Forelimb muscle (tissue), 1 donor: ENCODE measurements around the gene ERC2. TPM values are rescaled to one million over a fixed set of nuclear protein-coding genes. Genes with fewer than 3 reads are reported as not detected.

Experiments used
- DNase-seq: peaks from one replicate; pipeline ENCODE4 v3.0.0-alpha.2; 2013; ENCODE audit warnings: low read depth
- polyA plus RNA-seq: library from polyadenylated mRNA; unstranded; fragments of 120-200 nt; gene quantifications from one replicate; pipeline ENCODE4 v1.2.1, GENCODE V29; 2013; ENCODE audit not compliant: insufficient read length

Gene ERC2
- polyA plus RNA-seq, 1 donor: 1.2 TPM

GRCh38 chr3:55621026-55621422 is 847.2 kb downstream of the ERC2 start:
- DNase-seq: no peak

DNA sequence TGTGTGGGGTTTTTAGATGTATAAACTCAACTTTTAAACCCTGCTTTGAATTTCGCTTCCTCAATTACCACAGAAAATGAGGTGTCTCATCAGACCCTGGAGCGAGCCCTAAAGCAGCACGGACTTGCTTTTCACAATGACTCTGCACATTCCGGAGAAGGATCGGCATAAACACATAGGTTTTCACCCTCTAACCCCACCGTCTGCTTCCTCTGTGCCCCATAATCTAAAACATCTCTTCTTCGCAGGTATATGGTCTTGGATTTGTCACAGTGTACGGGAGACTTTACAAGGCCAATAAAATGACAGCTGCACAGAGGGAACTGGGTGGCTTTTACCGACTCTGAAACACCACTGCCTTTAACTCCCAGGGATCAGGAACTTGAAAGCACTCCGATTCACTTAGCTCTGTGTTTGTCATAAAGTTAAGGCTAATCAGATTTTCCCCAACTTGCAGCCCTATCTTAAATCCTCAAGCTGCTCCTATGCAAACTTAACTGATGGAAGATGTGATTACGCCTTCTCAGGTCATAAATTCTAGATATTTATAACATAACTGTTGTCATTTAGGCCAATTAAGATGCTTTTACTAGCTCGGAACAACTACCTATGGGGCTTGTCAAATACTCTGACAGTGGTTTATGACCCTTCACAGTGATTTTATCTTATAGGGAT is 847.8 kb downstream of the ERC2 start:
- DNase-seq: no peak

- no peak for DNase-seq
These were observed 849.0 kb downstream of the ERC2 start for GRCh38 chr3:55619046-55619808.

GRCh38 chr3:55617385-55617784 is 850.9 kb downstream of the ERC2 start:
- DNase-seq: no peak

DNA sequence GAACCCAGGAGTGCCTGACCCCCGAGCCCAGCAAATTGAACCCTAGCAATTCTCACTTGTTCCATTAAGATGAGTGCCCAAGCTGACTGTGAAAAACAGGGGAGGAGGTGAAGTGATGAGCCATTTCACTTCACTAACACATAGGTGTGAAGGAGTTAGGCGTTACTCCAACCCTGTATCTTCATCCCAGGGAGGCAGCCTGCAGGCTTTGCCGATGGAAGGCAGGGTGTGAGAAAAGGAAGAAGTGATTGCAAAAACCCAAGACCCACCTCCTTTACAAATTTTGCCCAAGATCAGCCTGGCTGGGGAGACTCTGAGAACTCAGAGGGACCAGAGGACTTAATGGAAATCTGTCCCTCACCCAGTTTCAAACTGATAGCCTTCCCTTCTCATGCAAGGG is 851.5 kb downstream of the ERC2 start:
- DNase-seq: no peak

GRCh38 chr3:55615694-55616295 is 852.5 kb downstream of the ERC2 start:
- no peak for DNase-seq

DNA sequence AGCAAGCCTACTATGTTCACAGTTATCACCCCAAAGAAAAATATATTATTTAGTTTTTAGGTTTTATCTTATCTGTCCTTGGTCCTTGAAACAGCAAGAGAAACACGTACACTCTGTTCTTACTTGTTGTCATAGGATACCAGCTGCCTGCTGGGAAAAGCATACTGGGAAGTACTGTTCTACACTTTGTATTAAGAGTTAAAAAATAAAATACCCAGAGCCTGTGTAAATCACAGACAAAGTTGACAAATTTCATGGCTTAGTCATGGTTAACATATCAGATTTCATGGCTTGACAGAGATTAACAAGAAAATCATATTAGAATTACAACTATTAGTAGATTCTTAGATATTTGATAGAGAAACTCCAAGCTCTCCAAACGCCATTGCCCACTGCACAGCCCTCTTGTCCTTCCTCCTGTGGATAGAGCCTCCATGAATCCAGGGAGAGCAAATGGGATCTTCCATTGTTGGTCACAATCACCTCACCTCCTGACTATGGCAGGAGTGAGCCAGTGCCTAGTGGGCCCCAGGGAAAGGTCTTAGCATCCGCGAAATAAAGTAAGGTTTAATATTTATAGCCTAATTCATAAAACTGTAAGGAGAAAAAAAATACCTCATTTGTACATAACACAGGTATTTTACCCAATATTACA is 853.1 kb downstream of the ERC2 start:
- DNase-seq: no peak

- DNase-seq: no peak
These were observed 857.1 kb downstream of the ERC2 start for GRCh38 chr3:55611121-55611520.

GRCh38 chr3:55609230-55609827 is 858.9 kb downstream of the ERC2 start:
- DNase-seq: no peak

DNA sequence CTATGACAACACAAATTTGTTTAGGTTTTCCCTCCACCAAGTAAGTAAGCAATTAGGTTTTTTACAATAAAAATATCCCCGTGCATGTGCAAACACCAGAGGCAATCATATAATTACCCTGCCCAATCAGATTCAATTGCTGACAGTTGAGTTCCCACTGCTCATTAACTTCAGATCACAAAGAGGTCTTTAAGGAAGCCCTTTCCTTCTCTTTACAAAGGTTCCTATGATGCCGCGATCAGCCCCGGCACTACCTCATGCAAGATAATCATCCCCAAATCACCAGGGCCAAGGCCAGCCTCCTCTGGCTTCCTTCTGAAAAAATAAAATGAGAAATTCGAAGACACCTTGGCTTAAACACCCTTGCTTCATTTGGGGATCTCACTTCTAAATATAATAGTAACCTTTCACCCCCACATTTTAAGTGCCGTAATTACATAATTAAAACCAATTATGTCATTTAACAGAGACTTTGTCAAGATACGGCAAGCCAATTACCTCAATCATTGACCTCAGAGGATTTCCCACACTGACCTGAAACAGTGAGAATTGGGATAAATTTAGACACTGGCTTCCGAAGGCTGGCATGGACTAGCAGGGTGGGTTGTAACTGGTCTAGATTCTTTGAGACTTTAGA is 859.8 kb downstream of the ERC2 start:
- no peak for DNase-seq

- no peak for DNase-seq
These were observed 860.4 kb downstream of the ERC2 start for GRCh38 chr3:55607844-55608243.

GRCh38 chr3:55607175-55607574 is 861.1 kb downstream of the ERC2 start:
- DNase-seq: no peak

- no peak for DNase-seq
These were observed 862.6 kb downstream of the ERC2 start for GRCh38 chr3:55605443-55606236.

DNA sequence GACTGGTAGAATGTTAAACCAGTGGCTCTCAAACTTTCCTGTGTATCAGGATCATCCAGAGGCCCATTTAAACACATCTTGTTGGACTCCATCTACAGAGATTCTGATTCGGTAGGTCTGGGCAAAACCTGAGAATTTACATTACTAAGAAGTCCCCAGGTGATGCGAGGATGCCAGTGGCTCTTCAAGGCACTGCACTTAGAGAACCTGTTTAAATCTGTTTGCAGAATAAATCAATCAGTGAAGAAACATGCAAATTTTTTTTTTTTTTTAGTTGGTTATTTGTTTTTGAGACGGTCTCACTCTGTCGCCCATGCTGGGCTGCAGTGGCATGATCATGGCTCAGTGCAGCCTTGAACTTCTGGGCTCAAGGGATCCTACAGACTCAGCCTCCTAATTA is 863.4 kb downstream of the ERC2 start:
- no peak for DNase-seq

DNA sequence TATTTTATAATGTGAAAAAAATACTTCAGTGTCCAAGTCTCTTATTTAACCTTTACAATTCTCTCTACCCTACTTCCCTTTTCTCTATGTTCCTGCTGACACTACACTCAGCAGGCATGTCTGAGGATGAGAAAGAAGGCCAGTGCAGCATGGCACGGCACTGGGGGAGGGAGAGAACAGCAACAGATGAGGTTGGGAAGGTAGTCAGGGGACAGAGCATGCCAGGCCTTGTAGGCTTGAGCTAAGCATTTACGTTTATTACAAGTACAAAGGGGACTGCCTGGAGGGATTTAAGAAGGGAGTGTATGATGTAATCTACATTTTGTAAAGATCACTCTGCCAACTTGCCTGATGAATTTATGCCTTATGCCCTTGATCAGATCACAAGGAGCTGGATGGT is 863.9 kb downstream of the ERC2 start:
- no peak for DNase-seq

GRCh38 chr3:55601366-55602080 is 866.7 kb downstream of the ERC2 start:
- no peak for DNase-seq

GRCh38 chr3:55598224-55598623 is 870.0 kb downstream of the ERC2 start:
- no peak for DNase-seq

GRCh38 chr3:55597641-55598040 is 870.6 kb downstream of the ERC2 start:
- DNase-seq: no peak

- no peak for DNase-seq
These were observed 872.1 kb downstream of the ERC2 start for GRCh38 chr3:55596212-55596611.

DNA sequence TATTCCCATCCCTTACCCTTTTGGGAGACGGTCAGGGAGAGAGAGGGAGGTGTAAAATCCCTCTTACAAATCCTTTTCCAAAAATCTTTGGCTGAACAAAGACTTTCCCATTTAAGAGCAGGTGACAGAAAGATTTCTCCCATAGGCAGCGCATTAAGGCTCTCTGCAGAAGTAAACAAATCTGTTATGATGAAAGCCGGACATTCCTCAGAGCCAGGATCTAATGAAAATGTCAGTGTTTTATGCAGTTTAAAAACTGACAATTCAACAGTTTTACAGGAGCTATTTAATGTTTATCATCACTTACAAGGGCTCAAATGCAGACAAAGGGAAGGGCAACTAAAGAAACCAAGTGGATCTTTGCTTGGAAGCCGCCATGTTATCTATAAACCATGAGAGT is 872.8 kb downstream of the ERC2 start:
- no peak for DNase-seq
